ENCODE measurements around the gene ZDHHC14. TPM values are rescaled to one million over a fixed set of nuclear protein-coding genes. Genes with fewer than 3 reads are reported as not detected.

The ZDHHC14 gene
- total RNA-seq, 1 experiment from 2014 or later = 3.2 TPM

GRCh38 chr6:157708933-157709332 lies 327.9 kb downstream of the ZDHHC14 start:
- ChIA-PET POLR2A (ENCODE audit: low non-redundant PET) (interaction anchor here (0.7 kb wide), 1 partner anchor 32 kb away, joined by 16 read pairs; no protein-coding TSS in a partner anchor), CTCF (no interaction called here)
- H3K4me3 ChIP-seq (ENCODE audit: low read depth, low read length, poor library complexity, severe bottlenecking) = no peak overlapping the region
- no peak for DNase-seq (ENCODE audit: low spot score)
- no peak overlapping the region for H3K27ac ChIP-seq (ENCODE audit: low read depth, low read length, poor library complexity, severe bottlenecking)
- intact Hi-C loops (cut with micrococcal nuclease; ENCODE audit: unreplicated experiment) = no loop called here
- H3K27me3 ChIP-seq (replicated peaks; ENCODE audit: insufficient read depth, low read depth, low read length, poor library complexity) = no peaks in the 10 kb centered on the region
- no TSS peak for BruUV-seq (replicated peaks)
- TF ChIP-seq CTCF (conservative IDR thresholded peaks at IDR 0.05; ENCODE audit: low read depth, low read length) (no peak), EZH2 (IDR thresholded peaks at IDR 0.05; ENCODE audit: borderline replicate concordance, low read depth, low read length, poor library complexity, severe bottlenecking) (no peak)
- no peaks in the 10 kb centered on the region for H3K9me3 ChIP-seq (ENCODE audit: low read depth, low read length, poor library complexity, severe bottlenecking)
- no peaks in the 10 kb centered on the region for H3K36me3 ChIP-seq (ENCODE audit: insufficient read depth, low read length, poor library complexity, severe bottlenecking)
- H3K4me1 ChIP-seq (ENCODE audit: insufficient read depth, low read length, poor library complexity, severe bottlenecking) = no peaks in the 10 kb centered on the region

GRCh38 chr6:157709555-157709954 lies 328.6 kb downstream of the ZDHHC14 start:
- intact Hi-C loops (cut with micrococcal nuclease; ENCODE audit: unreplicated experiment) = no loop called here
- POLR2A ChIA-PET (ENCODE audit: low non-redundant PET) = no interaction called here
- no TSS peak for BruUV-seq (replicated peaks)

GRCh38 chr6:157710604-157711003 lies 329.6 kb downstream of the ZDHHC14 start:
- intact Hi-C loops (cut with micrococcal nuclease; ENCODE audit: unreplicated experiment) = no loop called here
- POLR2A ChIA-PET (ENCODE audit: low non-redundant PET) = no interaction called here
- Histone ChIP-seq H3K9me3 (ENCODE audit: low read depth, low read length, poor library complexity, severe bottlenecking) (no peaks in the 10 kb centered on the region), H3K27ac (ENCODE audit: low read depth, low read length, poor library complexity, severe bottlenecking) (no peak overlapping the region), H3K4me1 (ENCODE audit: insufficient read depth, low read length, poor library complexity, severe bottlenecking) (no peaks in the 10 kb centered on the region), H3K36me3 (ENCODE audit: insufficient read depth, low read length, poor library complexity, severe bottlenecking) (no peaks in the 10 kb centered on the region), H3K4me3 (ENCODE audit: low read depth, low read length, poor library complexity, severe bottlenecking) (no peak overlapping the region), H3K27me3 (replicated peaks; ENCODE audit: insufficient read depth, low read depth, low read length, poor library complexity) (no peaks in the 10 kb centered on the region)
- no peak for DNase-seq (ENCODE audit: low spot score)
- BruUV-seq (replicated peaks) = no TSS peak
- CTCF ChIA-PET = no interaction called here
- TF ChIP-seq CTCF (conservative IDR thresholded peaks at IDR 0.05; ENCODE audit: low read depth, low read length) (no peak), EZH2 (IDR thresholded peaks at IDR 0.05; ENCODE audit: borderline replicate concordance, low read depth, low read length, poor library complexity, severe bottlenecking) (no peak)

More at GRCh38 chr6:157709555-157709954, 328.6 kb downstream of the ZDHHC14 start:
- H3K36me3 ChIP-seq (ENCODE audit: insufficient read depth, low read length, poor library complexity, severe bottlenecking) = no peaks in the 10 kb centered on the region
- CTCF ChIA-PET = no interaction called here
- H3K4me3 ChIP-seq (ENCODE audit: low read depth, low read length, poor library complexity, severe bottlenecking) = no peak overlapping the region
- H3K27me3 ChIP-seq (replicated peaks; ENCODE audit: insufficient read depth, low read depth, low read length, poor library complexity) = no peaks in the 10 kb centered on the region
- H3K27ac ChIP-seq (ENCODE audit: low read depth, low read length, poor library complexity, severe bottlenecking) = no peak overlapping the region
- H3K9me3 ChIP-seq (ENCODE audit: low read depth, low read length, poor library complexity, severe bottlenecking) = no peaks in the 10 kb centered on the region
- TF ChIP-seq CTCF (conservative IDR thresholded peaks at IDR 0.05; ENCODE audit: low read depth, low read length) (no peak), EZH2 (IDR thresholded peaks at IDR 0.05; ENCODE audit: borderline replicate concordance, low read depth, low read length, poor library complexity, severe bottlenecking) (no peak)
- H3K4me1 ChIP-seq (ENCODE audit: insufficient read depth, low read length, poor library complexity, severe bottlenecking) = no peaks in the 10 kb centered on the region
- no peak for DNase-seq (ENCODE audit: low spot score)

All from A673 (cell line).